Tibial nerve (tissue), 4 donors: Measurements from ENCODE around the gene INPP5K. TPM values are rescaled to one million over a fixed set of nuclear protein-coding genes. Genes with fewer than 3 reads are reported as not detected.

Experiments
- DNase-seq, 2 donors: peaks; one replicate each; pipeline ENCODE4 v3.0.0-alpha.2; 2019; ENCODE audit warnings: low spot score in 2 of 2
- H3K27ac ChIP-seq, 4 donors: fragments of 200-600 bp; sonication (generic) in 3 of 4; one replicate each; pipeline ENCODE4 v1.5.1; 2017 to 2019; ENCODE audit warnings: mild to moderate bottlenecking in 1 of 4
- H3K27me3 ChIP-seq, 2 donors: fragments of 200-600 bp; sonication (generic) in 1 of 2; one replicate each; pipeline versions ENCODE4 v1.5.1 to v1.6.0; 2017 to 2019
- H3K36me3 ChIP-seq, 3 donors: fragments of 200-600 bp; sonication (generic); one replicate each; pipeline ENCODE4 v1.5.1; 2018 to 2019
- H3K4me1 ChIP-seq, 4 donors: fragments of 200-600 bp; sonication (generic) in 3 of 4; one replicate each; pipeline ENCODE4 v1.5.1; 2017 to 2019
- H3K4me3 ChIP-seq, 4 donors: fragments of 200-600 bp; sonication (generic) in 3 of 4; one replicate each; pipeline ENCODE4 v1.5.1; 2017 to 2019; ENCODE audit warnings: mild to moderate bottlenecking in 1 of 4, moderate library complexity in 1 of 4
- H3K9me3 ChIP-seq, 4 donors: fragments of 200-600 bp; sonication (generic) in 3 of 4; one replicate each; pipeline ENCODE4 v1.5.1; 2017 to 2019
- CTCF ChIP-seq, 5 experiments: fragments of 200-600 bp in 3 of 5; fragments of 450-650 bp in 2 of 5; sonication (generic) in 3 of 5; IDR thresholded peaks; one replicate each; pipeline ENCODE4 v1.5.1; 2016 to 2019; ENCODE audit warnings: antibody characterized with exemption in 5 of 5, mild to moderate bottlenecking in 3 of 5, moderate library complexity in 2 of 5
- EP300 ChIP-seq, 2 donors: sonication (generic); formaldehyde crosslinking; IDR thresholded peaks; one replicate each; pipeline ENCODE4 v1.6.1; 2017; ENCODE audit warnings: antibody characterized with exemption in 2 of 2, mild to moderate bottlenecking in 1 of 2
- POLR2A ChIP-seq, 2 donors: fragments of 450-650 bp; IDR thresholded peaks; one replicate each; pipeline ENCODE4 v1.6.1; 2017; ENCODE audit warnings: antibody characterized with exemption in 2 of 2, mild to moderate bottlenecking in 2 of 2, moderate library complexity in 2 of 2
- WGBS, 2 donors: methylation state at CpG; one replicate each; pipeline ENCODE4 v1.1.5; 2018; 5-methylcytosine and 5-hydroxymethylcytosine counted together
- total RNA-seq, 4 donors: library from RNA; depleted of rRNA; stranded (reverse); fragments of >200 nt; gene quantifications; one replicate each; pipeline ENCODE4 v1.1.0, GENCODE V29; 2016

INPP5K gene
- total RNA-seq, 4 donors from 2014 or later: 67.9 to 110 (median 95.2) TPM

GRCh38 chr17:1484676-1485422 is 31.6 kb downstream of the INPP5K start:
- WGBS, 2 donors: 5 to 9% methylated on average over 9 to 11 of the region's 19 CpGs
- H3K4me1 ChIP-seq: peaks cover 0 to 62% (median 37%) of the 10 kb centered on the region in 4 donors
- no peak for DNase-seq
- H3K4me3 ChIP-seq: peak overlapping the region; percentile 62 to 86 (median 78)
- TF ChIP-seq EP300 (IDR thresholded peaks at IDR 0.05) (no peak), CTCF (IDR thresholded peaks at IDR 0.05) (peak in 2 of 5 experiments; percentile 14 to 16)
- H3K27me3 ChIP-seq: no peaks in the 10 kb centered on the region
- H3K27ac ChIP-seq: peak overlapping the region; percentile 94 to 99 (median 98)
- no peaks in the 10 kb centered on the region for H3K9me3 ChIP-seq
- peaks cover 0 to 42% (median 0%) of the 10 kb centered on the region in 3 donors for H3K36me3 ChIP-seq

- Histone ChIP-seq H3K27ac (peak overlapping the region; percentile 94 to 99 (median 98)), H3K36me3 (peaks cover 0 to 49% (median 3%) of the 10 kb centered on the region in 3 donors), H3K4me3 (no peak overlapping the region), H3K9me3 (no peaks in the 10 kb centered on the region), H3K4me1 (peaks cover 0 to 54% (median 29%) of the 10 kb centered on the region in 4 donors), H3K27me3 (no peaks in the 10 kb centered on the region)
- DNase-seq: no peak
- TF ChIP-seq POLR2A (IDR thresholded peaks at IDR 0.05) (no peak), EP300 (IDR thresholded peaks at IDR 0.05) (no peak)
- WGBS, 2 donors: 86 to 90% methylated on average over 29 of the region's 29 CpGs
Measured at GRCh38 chr17:1484060-1484535, 32.3 kb downstream of the INPP5K start.

GRCh38 chr17:1482680-1483079 is 33.7 kb downstream of the INPP5K start:
- no peak overlapping the region for H3K4me3 ChIP-seq

DNA sequence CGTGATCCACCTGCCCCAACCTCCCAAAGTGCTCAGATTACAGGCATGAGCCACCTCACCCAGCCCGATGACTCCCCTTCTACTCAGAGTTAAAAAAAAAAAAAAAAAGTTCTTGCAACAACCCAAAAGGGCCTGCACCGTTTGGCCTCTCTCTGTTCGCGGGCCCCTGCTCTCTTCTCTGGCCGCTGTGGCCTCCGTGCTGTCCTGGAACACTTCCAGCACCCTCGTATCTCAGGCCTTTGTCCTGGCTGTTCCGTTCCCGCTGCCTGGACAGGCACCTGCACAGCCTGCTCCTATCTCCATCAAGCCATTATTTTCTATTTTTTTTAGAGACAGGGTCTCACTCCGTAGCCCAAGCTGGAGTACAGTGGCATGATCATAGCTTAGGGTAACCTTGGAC is 34.7 kb downstream of the INPP5K start:
- 66 to 78% methylated on average over 11 of the region's 11 CpGs for WGBS, 2 donors
- peaks cover 5 to 73% (median 23%) of the 10 kb centered on the region in 3 donors for H3K36me3 ChIP-seq
- no peak for DNase-seq
- H3K27ac ChIP-seq: peak overlapping the region in 1 of 4 donors; percentile 27
- no peaks in the 10 kb centered on the region for H3K27me3 ChIP-seq
- peaks cover 0 to 44% (median 14%) of the 10 kb centered on the region in 4 donors for H3K4me1 ChIP-seq
- TF ChIP-seq CTCF (IDR thresholded peaks at IDR 0.05) (no peak), POLR2A (IDR thresholded peaks at IDR 0.05) (no peak), EP300 (IDR thresholded peaks at IDR 0.05) (no peak)
- H3K4me3 ChIP-seq: no peak overlapping the region
- H3K9me3 ChIP-seq: no peaks in the 10 kb centered on the region

More at GRCh38 chr17:1482680-1483079, 33.7 kb downstream of the INPP5K start:
- H3K27ac ChIP-seq: peak overlapping the region in 3 of 4 donors; percentile 23 to 69 (median 54)
- H3K36me3 ChIP-seq: peaks cover 0 to 64% (median 14%) of the 10 kb centered on the region in 3 donors
- TF ChIP-seq POLR2A (IDR thresholded peaks at IDR 0.05): no peak
- WGBS, 2 donors: 74 to 76% methylated on average over 19 to 20 of the region's 20 CpGs
- H3K27me3 ChIP-seq: no peaks in the 10 kb centered on the region
- DNase-seq: no peak
- H3K9me3 ChIP-seq: no peaks in the 10 kb centered on the region
- H3K4me1 ChIP-seq: peaks cover 0 to 44% (median 20%) of the 10 kb centered on the region in 4 donors

DNA sequence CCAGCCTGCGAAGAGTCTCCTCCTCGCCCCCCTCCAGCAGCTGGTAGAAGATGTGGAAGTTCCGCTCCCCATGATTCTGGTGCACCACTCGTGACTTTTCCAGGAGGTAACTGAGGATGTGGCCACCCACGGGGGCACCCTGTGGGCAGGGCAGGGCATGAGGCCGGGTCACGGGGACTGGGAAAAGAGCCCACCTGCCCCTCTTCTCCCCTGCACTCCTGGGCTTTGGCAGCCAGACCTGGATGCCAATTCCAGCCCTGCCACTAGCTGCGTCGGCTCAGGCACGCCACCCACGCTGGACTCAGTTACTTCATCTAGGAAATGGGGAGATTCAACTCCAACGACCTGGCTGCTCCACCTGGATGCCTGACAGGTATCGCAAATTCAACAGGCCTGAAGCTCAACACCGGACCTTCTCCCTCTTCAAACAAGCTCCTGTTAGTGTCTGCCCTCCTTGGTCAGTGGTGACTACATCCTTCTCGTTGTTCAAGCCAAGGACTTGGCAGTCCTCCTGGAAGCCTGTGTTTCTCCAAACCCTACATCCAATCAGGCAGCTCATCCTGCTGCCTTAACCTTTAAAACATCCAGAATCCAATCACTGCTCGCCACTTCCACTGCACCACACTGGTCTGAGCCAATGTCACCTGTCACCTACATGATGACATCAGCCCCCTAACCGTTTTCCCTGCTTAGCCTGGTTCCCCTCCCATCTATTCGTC is 35.5 kb downstream of the INPP5K start:
- peaks cover 0 to 44% (median 15%) of the 10 kb centered on the region in 4 donors for H3K4me1 ChIP-seq
- no peaks in the 10 kb centered on the region for H3K27me3 ChIP-seq
- peak overlapping the region in 1 of 4 donors; percentile 43 for H3K27ac ChIP-seq
- no peak for DNase-seq
- H3K36me3 ChIP-seq: peaks cover 5 to 81% (median 23%) of the 10 kb centered on the region in 3 donors
- 79 to 80% methylated on average over 15 to 18 of the region's 18 CpGs for WGBS, 2 donors
- no peaks in the 10 kb centered on the region for H3K9me3 ChIP-seq
- no peak overlapping the region for H3K4me3 ChIP-seq
- TF ChIP-seq POLR2A (IDR thresholded peaks at IDR 0.05): no peak
- no peak for TF ChIP-seq CTCF (IDR thresholded peaks at IDR 0.05)
- TF ChIP-seq EP300 (IDR thresholded peaks at IDR 0.05): no peak
